GM18907 (cell line): ENCODE data around the gene ABHD16A.

Experiments used
- ATAC-seq: cut with Tn5 transposase; IDR thresholded peaks from one replicate; pipeline ENCODE4 v1.9.1; 2021; ENCODE audit warnings: mild to moderate bottlenecking, moderate library complexity; ENCODE audit not compliant: unreplicated experiment

Gene ABHD16A

GRCh38 chr6:31732029-31732428, 28.9 kb upstream of the ABHD16A start:
- ATAC-seq, result no peak

GRCh38 chr6:31730631-31731086, 27.5 kb upstream of the ABHD16A start:
- ATAC-seq, result no peak

- ATAC-seq, result peak; percentile 24
Observed at GRCh38 chr6:31729979-31730630, 27.0 kb upstream of the ABHD16A start.

GRCh38 chr6:31729515-31729978, 26.4 kb upstream of the ABHD16A start:
- ATAC-seq, result peak; percentile 54

GRCh38 chr6:31728767-31729514, 25.8 kb upstream of the ABHD16A start, which contains the start of gene DDAH2:
TSS of gene DDAH2 (minus strand) at chr6:31729299. CDS start at chr6:31729161, 138 bp downstream.
- ATAC-seq, result no peak

- ATAC-seq, result no peak
Observed at GRCh38 chr6:31727717-31728671, 24.9 kb upstream of the ABHD16A start.

GRCh38 chr6:31727034-31727716, 24.1 kb upstream of the ABHD16A start:
- peak; percentile 44 for ATAC-seq

- no peak for ATAC-seq
Observed at GRCh38 chr6:31725502-31726350, 22.6 kb upstream of the ABHD16A start.

- no peak for ATAC-seq
Observed at GRCh38 chr6:31723980-31724691, 21.0 kb upstream of the ABHD16A start.

GRCh38 chr6:31723245-31723979, 20.3 kb upstream of the ABHD16A start, which contains the start of gene MPIG6B:
TSS of gene MPIG6B (plus strand) at chr6:31723373. CDS start at chr6:31723384, 11 bp downstream.
- ATAC-seq, result no peak

GRCh38 chr6:31722173-31722572, 19.0 kb upstream of the ABHD16A start:
- ATAC-seq, result no peak

GRCh38 chr6:31721351-31722020, 18.4 kb upstream of the ABHD16A start, which contains the start of gene LY6G6C:
TSS of gene LY6G6C (minus strand) at chr6:31721746. CDS start at chr6:31721679, 67 bp downstream.
- no peak for ATAC-seq

- ATAC-seq, result no peak
Observed at GRCh38 chr6:31720196-31720770, 17.2 kb upstream of the ABHD16A start.

- ATAC-seq, result no peak
Observed at GRCh38 chr6:31719001-31719400, 15.9 kb upstream of the ABHD16A start.

- no peak for ATAC-seq
Observed at GRCh38 chr6:31718265-31718664, 15.1 kb upstream of the ABHD16A start.

- ATAC-seq, result no peak
Observed at GRCh38 chr6:31717499-31718222, 14.5 kb upstream of the ABHD16A start.
